RWPE1 (cell line): Measurements from ENCODE around the gene ZSWIM5.

ENCODE experiments used
- CTCF ChIA-PET: fragments of 350-600 bp; sonication (Branson Sonifier 250); formaldehyde crosslinking; extraction: SDS; loops from one replicate; lab custom pipeline; 2021; lab: Yijun Ruan, JAX
- POLR2A ChIA-PET: fragments of 400-600 bp; formaldehyde crosslinking; extraction: SDS; loops from one replicate; lab custom pipeline; 2020; ENCODE audit warnings: antibody characterized with exemption; ENCODE audit not compliant: low non-redundant PET; lab: Yijun Ruan, JAX
- DNase-seq: peaks from one replicate; pipeline ENCODE4 v3.0.0; 2012; ENCODE audit warnings: low spot score
- H3K27ac ChIP-seq: fragments of 450-650 bp; 2 replicates; pipeline ENCODE4 v1.5.1; 2017
- TF ChIP-seq, protein P1 (sequence below): fragments of 450-650 bp; conservative IDR thresholded peaks from 2 replicates; pipeline ENCODE4 v1.5.1; 2017; ENCODE audit warnings: low read depth, mild to moderate bottlenecking

The ZSWIM5 gene

DNA sequence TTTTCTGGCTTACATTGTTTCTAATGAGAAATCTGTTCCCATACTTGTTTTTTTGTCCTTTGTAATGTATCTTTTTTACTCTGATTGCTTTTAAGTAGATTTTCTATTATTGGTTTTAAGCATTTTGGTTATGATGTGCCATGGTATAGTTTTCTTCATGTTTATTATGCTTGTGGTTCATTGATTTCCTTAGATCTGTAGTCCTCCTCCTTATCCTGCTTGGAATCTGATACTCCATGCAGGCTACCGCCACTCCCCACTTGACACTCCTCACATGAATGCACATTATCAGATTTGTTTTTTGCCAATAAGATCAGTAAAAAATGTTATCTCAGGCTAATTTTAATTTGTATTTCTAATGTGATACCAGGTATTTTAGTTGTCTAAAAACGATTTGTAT lies 173.6 kb downstream of the ZSWIM5 start:
- TF ChIP-seq, protein P1, sequence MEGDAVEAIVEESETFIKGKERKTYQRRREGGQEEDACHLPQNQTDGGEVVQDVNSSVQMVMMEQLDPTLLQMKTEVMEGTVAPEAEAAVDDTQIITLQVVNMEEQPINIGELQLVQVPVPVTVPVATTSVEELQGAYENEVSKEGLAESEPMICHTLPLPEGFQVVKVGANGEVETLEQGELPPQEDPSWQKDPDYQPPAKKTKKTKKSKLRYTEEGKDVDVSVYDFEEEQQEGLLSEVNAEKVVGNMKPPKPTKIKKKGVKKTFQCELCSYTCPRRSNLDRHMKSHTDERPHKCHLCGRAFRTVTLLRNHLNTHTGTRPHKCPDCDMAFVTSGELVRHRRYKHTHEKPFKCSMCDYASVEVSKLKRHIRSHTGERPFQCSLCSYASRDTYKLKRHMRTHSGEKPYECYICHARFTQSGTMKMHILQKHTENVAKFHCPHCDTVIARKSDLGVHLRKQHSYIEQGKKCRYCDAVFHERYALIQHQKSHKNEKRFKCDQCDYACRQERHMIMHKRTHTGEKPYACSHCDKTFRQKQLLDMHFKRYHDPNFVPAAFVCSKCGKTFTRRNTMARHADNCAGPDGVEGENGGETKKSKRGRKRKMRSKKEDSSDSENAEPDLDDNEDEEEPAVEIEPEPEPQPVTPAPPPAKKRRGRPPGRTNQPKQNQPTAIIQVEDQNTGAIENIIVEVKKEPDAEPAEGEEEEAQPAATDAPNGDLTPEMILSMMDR: no peak
- CTCF ChIA-PET: interaction anchor here (0.6 kb wide), 1 partner anchor 128 kb away, joined by 4 read pairs; no protein-coding TSS in a partner anchor
- H3K27ac ChIP-seq: no peak overlapping the region
- POLR2A ChIA-PET: no interaction called here
- no peak for DNase-seq

DNA sequence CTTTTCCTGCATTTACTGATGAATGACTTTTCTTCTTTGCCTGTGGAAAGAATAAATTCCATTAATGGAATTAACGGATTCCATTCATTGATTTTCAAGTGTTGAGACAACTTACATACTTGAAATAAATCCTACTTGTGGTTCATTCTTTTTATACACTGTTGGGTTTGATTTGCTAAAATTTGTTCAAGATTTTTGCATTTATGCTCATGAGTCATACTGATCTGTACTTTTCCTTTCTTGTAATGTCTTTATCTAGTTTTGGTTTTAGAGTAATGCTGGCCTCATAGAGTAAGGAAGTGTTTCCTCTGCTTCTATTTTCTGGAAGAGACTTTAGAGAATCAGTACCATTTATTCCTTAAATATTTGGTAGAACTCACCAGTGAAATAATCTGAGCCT lies 180.0 kb downstream of the ZSWIM5 start:
- H3K27ac ChIP-seq: no peak overlapping the region
- TF ChIP-seq, protein P1: no peak
- no peak for DNase-seq
- POLR2A ChIA-PET: no interaction called here
- CTCF ChIA-PET: no interaction called here

DNA sequence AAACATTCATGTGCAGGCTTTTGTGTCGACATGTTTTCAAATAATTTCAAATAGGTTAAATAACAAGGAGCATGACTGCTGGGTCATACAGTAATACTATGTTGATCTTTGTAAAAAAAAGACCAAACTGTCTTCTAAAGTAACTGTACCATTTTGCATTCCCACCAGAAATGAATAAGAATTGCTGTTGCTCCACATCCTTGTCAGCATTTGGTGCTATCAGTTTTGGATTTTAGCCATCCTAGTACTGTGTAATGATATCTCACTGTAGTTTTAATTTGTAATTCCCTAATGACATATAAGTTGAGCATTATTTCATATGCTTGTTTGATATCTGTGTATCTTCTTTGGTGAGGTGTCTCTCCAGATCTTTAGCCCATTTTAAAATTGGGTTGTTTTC lies 182.7 kb downstream of the ZSWIM5 start:
- POLR2A ChIA-PET: no interaction called here
- TF ChIP-seq, protein P1: no peak
- no peak overlapping the region for H3K27ac ChIP-seq
- CTCF ChIA-PET: no interaction called here
- DNase-seq: no peak

DNA sequence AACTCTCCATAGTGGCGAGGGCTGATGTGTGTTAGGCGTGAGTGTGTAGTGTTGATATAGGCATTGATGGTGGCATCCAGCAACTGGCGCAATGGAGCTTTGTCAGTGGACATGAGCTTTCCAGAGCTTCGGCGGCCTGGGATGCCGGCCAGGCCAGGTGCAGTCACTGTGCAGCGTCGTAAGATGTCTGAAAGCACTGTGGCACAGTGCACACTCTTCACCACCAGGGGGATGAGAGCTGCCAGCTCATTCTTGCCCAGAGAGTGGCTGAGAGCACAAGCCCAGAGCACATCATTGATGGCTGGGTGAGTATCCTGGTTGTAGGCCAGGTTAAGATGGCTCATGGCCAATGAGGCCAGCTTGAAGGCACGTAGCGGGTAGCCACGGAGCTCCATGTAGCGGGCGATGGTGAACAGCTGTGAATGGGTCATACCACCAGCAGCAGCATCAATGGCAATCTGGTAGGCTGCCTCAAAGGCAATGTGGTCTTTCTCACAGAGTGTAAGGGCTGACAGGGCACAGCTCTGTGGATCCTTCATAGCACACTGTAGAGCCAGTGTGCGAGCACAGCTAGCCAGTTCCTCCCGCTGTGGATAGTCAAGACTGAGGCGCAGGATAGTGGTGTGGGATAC lies 187.7 kb downstream of the ZSWIM5 start:
- ChIA-PET POLR2A (interaction anchor here (0.8 kb wide), 1 partner anchor 285 kb away, joined by 8 read pairs; no protein-coding TSS in a partner anchor), CTCF (interaction anchor here (0.7 to 2.0 kb wide), 7 partner anchors 18 to 551 kb away, joined by 3 to 20 read pairs (median 4); no protein-coding TSS in a partner anchor)
- TF ChIP-seq, protein P1: peak; percentile 64
- peak; percentile 29 for DNase-seq
- no peak overlapping the region for H3K27ac ChIP-seq

DNA sequence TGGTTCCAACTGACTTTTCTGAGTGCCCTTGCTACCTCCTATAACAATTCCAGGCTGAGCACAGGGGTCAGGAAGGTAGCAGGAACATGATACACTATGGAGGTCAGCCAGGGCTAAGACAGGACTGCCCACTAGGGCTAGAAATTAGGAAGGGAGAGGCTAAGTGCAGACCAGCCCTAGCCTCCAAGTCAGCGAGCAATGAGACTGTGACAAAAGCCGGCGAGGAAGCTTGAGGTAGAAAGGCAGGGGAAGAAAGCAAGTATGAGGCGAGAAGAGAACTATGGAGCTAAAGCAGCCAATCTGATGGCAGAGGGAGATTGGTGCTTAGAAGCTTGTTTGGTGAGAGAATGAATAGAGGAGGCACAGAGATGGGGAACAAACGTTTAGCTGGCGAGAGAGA lies 189.6 kb downstream of the ZSWIM5 start:
- POLR2A ChIA-PET: no interaction called here
- CTCF ChIA-PET: interaction anchor here (0.7 to 2.0 kb wide), 2 partner anchors 283 to 477 kb away, joined by 3 to 6 read pairs; no protein-coding TSS in a partner anchor
- H3K27ac ChIP-seq: no peak overlapping the region
- no peak for DNase-seq
- TF ChIP-seq, protein P1: no peak

DNA sequence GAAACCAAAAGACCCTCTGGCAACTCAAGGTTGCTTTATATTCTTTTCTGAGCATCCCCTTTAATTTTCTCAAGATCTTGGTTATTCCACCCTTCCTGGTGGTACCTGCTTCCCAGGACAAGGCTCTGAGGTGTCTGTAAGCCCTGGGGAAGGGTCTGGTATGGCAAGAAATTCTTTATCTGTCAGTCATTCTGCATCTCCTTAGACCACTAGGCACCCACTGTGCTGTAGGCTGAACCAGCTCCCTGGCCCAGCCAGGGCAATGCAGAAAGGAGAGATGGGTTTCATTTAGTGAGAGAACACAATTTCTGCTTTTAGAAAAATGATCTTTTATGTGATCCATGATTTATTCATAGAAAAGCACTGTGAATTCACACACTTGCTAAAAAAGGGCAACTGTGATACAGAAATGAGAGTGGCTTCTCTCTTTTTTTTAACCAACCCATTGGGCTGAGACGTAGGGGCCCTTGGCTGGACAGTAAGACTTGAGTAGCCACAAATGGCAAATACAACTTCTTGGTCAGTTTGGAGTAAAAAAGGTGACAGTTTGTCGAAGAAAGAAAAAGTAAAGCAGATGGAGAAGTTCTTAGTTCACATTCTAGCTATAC lies 190.2 kb downstream of the ZSWIM5 start:
- TF ChIP-seq, protein P1: no peak
- no peak overlapping the region for H3K27ac ChIP-seq
- ChIA-PET POLR2A (no interaction called here), CTCF (interaction anchor here (0.6 to 0.7 kb wide), 2 partner anchors 283 to 287 kb away, joined by 3 to 5 read pairs; no protein-coding TSS in a partner anchor)
- DNase-seq: no peak
